Gastroesophageal sphincter (tissue), 3 donors: ENCODE data around the gene TMBIM1.

Experiments used
- POLR2A ChIP-seq, 2 donors: fragments of 450-650 bp; IDR thresholded peaks; one replicate each; pipeline ENCODE4 v1.6.1; 2017; ENCODE audit warnings: antibody characterized with exemption in 2 of 2, mild to moderate bottlenecking in 2 of 2, moderate library complexity in 1 of 2
- POLR2AphosphoS5 ChIP-seq: sonication (generic); formaldehyde crosslinking; IDR thresholded peaks from one replicate; pipeline ENCODE4 v1.6.1; 2017; ENCODE audit warnings: antibody characterized with exemption
- TF ChIP-seq, protein P1 (sequence below), 4 experiments: fragments of 200-600 bp in 2 of 4; fragments of 450-650 bp in 2 of 4; sonication (generic) in 1 of 4; IDR thresholded peaks; one replicate each; pipeline ENCODE4 v1.5.1; 2017 to 2019; ENCODE audit warnings: antibody characterized with exemption in 4 of 4, mild to moderate bottlenecking in 2 of 4, moderate library complexity in 2 of 4

DNA sequence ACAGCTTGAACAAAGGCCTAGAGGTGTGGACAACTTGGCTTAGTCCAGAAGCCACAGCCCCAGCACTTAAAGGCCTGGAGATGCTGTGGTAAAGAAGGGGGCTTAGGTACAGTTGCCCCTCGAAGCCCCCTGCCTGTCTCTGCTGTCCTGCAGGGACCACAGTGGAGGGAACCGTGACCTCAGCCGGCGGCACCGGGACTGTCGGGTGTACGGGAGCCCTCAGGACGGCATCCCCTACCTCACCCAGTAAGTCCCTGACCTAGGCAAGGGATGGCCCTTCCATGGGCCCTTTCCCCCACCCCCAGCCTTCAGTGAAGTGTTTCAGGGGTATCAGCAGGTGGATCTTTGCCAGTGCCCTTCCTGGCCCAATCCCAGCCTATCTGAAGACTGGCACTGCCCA lies 49.1 kb upstream of the TMBIM1 start:
- TF ChIP-seq, protein P1, sequence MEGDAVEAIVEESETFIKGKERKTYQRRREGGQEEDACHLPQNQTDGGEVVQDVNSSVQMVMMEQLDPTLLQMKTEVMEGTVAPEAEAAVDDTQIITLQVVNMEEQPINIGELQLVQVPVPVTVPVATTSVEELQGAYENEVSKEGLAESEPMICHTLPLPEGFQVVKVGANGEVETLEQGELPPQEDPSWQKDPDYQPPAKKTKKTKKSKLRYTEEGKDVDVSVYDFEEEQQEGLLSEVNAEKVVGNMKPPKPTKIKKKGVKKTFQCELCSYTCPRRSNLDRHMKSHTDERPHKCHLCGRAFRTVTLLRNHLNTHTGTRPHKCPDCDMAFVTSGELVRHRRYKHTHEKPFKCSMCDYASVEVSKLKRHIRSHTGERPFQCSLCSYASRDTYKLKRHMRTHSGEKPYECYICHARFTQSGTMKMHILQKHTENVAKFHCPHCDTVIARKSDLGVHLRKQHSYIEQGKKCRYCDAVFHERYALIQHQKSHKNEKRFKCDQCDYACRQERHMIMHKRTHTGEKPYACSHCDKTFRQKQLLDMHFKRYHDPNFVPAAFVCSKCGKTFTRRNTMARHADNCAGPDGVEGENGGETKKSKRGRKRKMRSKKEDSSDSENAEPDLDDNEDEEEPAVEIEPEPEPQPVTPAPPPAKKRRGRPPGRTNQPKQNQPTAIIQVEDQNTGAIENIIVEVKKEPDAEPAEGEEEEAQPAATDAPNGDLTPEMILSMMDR (IDR thresholded peaks at IDR 0.05), result no peak
- TF ChIP-seq POLR2A (IDR thresholded peaks at IDR 0.05) (no peak), POLR2AphosphoS5 (no peak)
